Lung (tissue), 12 donors: ENCODE measurements around the gene KRT80. TPM values are rescaled to one million over a fixed set of nuclear protein-coding genes. Genes with fewer than 3 reads are reported as not detected.
A peak's percentile ranks its signal among the peaks of the same experiment; 100 is the strongest.

Source experiments
- ATAC-seq: fragments of 200-7000 bp; cut with Tn5 transposase; one replicate; pipeline ENCODE4 v1.9.1; 2020; ENCODE audit warnings: moderate number of reproducible peaks; ENCODE audit not compliant: insufficient read depth, low FRiP score
- DNase-seq, 3 donors: peaks; one replicate each; pipeline ENCODE4 v3.0.0-alpha.2; 2013 to 2017
- H3K27ac ChIP-seq, 2 donors: one replicate each; pipeline ENCODE4 v1.5.1; 2013; ENCODE audit warnings: mild to moderate bottlenecking in 2 of 2, moderate library complexity in 2 of 2, control low read depth in 1 of 2, inconsistent platforms in 1 of 2, low read depth in 1 of 2, low read length in 1 of 2
- H3K27me3 ChIP-seq, 3 donors: one replicate each; pipeline ENCODE4 v1.5.1; 2013; ENCODE audit warnings: low read length in 2 of 3; ENCODE audit not compliant: control insufficient read depth in 3 of 3, insufficient read depth in 3 of 3
- H3K36me3 ChIP-seq, 4 donors: one replicate each; pipeline ENCODE4 v1.5.1; 2013; ENCODE audit warnings: low read length in 4 of 4, mild to moderate bottlenecking in 1 of 4, moderate library complexity in 1 of 4; ENCODE audit not compliant: control insufficient read depth in 4 of 4, insufficient read depth in 4 of 4
- H3K4me1 ChIP-seq, 5 donors: one replicate each; pipeline ENCODE4 v1.5.1; 2013; ENCODE audit warnings: low read length in 5 of 5, mild to moderate bottlenecking in 2 of 5, moderate library complexity in 1 of 5; ENCODE audit not compliant: control insufficient read depth in 5 of 5, insufficient read depth in 5 of 5
- H3K4me3 ChIP-seq: one replicate; pipeline ENCODE4 v1.5.1; 2013; ENCODE audit warnings: mild to moderate bottlenecking, control low read depth, moderate library complexity
- H3K9ac ChIP-seq, 2 donors: one replicate each; pipeline ENCODE4 v1.5.1; 2013; ENCODE audit warnings: low read length in 2 of 2, control low read depth in 1 of 2; ENCODE audit not compliant: insufficient read depth in 1 of 2
- H3K9me3 ChIP-seq, 4 donors: one replicate each; pipeline ENCODE4 v1.5.1; 2013; ENCODE audit warnings: low read length in 3 of 4, mild to moderate bottlenecking in 1 of 4, moderate library complexity in 1 of 4; ENCODE audit not compliant: control insufficient read depth in 4 of 4, insufficient read depth in 3 of 4
- WGBS, 2 donors: extraction: QIAGEN DNeasy Blood & Tissue Kit; methylation state at CpG; one replicate each; pipeline ENCODE4 v1.1.7; 2013; 5-methylcytosine and 5-hydroxymethylcytosine counted together
- polyA plus RNA-seq, 2 donors: library from polyadenylated mRNA; stranded (reverse); fragments of 200-250 nt; gene quantifications; one replicate each; pipeline ENCODE4 v1.2.1, GENCODE V29; 2013
- total RNA-seq, 2 donors: library from RNA; depleted of rRNA in 1 of 2; stranded (reverse); fragments of >200 nt in 1 of 2; gene quantifications; one replicate each; pipeline ENCODE4 v1.2.1, GENCODE V29; 2014 to 2021
- TF ChIP-seq, protein P1 (sequence below): IDR thresholded peaks from 2 replicates; pipeline ENCODE4 v1.5.1; 2012; ENCODE audit warnings: mild to moderate bottlenecking; ENCODE audit errors: control extremely low read depth, extremely low read depth
- donor health status: control.
- donor health status: control.
- donor health status: Bipolar disorder and iron deficiency.
- donor health status: healthy.
- donor health status: DM: yes; HTN: yes; CAD: no.

Gene KRT80
- total and polyA plus RNA-seq, 4 donors, result 1.8 to 15.5 (median 8.6) TPM

DNA sequence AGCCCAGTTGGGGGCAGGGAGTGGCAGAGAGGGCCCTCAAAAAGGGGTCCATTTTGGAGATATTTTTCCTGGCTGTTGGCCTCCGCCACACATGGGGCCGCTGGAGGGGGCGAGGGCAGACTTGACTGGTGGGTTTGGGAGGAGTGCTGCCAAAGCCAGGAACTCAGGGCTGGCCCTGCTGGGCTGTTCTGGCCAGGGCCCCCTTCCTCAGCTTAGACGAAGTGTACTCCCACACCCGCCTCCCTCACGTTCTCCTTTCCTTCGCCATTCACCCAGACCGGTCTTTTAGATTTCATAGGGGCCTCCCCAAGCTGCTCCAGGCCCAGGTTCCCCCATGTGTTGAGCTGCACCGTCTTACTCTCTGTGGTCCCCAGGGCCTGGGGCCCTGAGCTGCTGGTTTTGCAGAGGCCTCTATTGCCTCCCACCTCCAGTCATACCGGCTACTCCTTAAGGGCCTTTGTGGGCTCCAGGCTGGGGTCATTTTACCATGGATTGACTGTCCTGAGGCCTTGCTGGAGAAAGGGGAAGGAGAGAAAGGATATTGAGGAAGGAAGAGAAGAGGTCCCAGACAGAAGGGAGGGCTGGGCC, 42.5 kb upstream of the KRT80 start:
- no peaks in the 10 kb centered on the region for H3K36me3 ChIP-seq
- no peaks in the 10 kb centered on the region for H3K9me3 ChIP-seq
- ATAC-seq (no peak), DNase-seq (no peak)
- WGBS, 2 donors, result 72 to 81% methylated on average over 10 of the region's 10 CpGs
- H3K27me3 ChIP-seq, result peaks cover 0 to 37% (median 23%) of the 10 kb centered on the region in 3 donors
- TF ChIP-seq, protein P1, sequence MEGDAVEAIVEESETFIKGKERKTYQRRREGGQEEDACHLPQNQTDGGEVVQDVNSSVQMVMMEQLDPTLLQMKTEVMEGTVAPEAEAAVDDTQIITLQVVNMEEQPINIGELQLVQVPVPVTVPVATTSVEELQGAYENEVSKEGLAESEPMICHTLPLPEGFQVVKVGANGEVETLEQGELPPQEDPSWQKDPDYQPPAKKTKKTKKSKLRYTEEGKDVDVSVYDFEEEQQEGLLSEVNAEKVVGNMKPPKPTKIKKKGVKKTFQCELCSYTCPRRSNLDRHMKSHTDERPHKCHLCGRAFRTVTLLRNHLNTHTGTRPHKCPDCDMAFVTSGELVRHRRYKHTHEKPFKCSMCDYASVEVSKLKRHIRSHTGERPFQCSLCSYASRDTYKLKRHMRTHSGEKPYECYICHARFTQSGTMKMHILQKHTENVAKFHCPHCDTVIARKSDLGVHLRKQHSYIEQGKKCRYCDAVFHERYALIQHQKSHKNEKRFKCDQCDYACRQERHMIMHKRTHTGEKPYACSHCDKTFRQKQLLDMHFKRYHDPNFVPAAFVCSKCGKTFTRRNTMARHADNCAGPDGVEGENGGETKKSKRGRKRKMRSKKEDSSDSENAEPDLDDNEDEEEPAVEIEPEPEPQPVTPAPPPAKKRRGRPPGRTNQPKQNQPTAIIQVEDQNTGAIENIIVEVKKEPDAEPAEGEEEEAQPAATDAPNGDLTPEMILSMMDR, result no peak
- no peak overlapping the region for H3K9ac ChIP-seq
- peak overlapping the region; percentile 44 for H3K4me3 ChIP-seq
- H3K27ac ChIP-seq, result peak overlapping the region in 1 of 2 donors; percentile 70
- H3K4me1 ChIP-seq, result peaks cover 0 to 24% (median 7%) of the 10 kb centered on the region in 5 donors

DNA sequence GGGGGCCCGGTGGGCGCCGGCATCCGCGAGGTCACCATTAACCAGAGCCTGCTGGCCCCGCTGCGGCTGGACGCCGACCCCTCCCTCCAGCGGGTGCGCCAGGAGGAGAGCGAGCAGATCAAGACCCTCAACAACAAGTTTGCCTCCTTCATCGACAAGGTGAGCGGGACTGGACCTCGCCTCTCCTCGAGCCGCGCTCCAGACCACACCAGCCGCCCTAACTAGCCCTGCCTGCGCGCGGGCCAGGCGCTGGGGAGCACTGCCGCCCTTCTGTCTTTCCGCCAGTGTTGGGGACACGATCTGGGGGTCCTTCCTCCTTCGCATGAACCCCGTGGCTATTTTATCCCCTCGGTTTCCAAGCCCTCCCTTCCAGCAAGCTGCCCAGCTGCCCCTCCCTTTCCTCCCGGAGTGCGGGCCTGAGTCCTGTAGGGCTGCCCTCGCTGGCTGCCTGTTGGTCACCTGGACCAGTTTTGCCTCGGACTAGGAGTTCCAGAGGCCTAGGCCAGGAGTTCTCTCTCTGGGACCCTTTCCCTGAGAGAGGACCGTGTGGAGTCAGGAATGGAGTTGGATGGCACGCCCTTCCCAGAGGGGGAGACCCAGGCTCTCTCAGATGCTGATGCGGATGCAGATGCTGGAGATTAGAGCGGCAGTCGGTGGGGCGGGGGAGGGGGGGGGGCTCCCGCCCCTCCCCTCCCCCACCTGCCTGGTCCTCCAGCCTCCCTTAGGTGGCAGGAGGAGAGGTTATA, 41.8 kb upstream of the KRT80 start:
- Histone ChIP-seq H3K36me3 (no peaks in the 10 kb centered on the region), H3K4me3 (peak overlapping the region; percentile 43), H3K27ac (peak overlapping the region in 1 of 2 donors; percentile 92), H3K9me3 (no peaks in the 10 kb centered on the region), H3K4me1 (peaks cover 0 to 20% (median 7%) of the 10 kb centered on the region in 5 donors), H3K9ac (no peak overlapping the region), H3K27me3 (peaks cover 0 to 37% (median 27%) of the 10 kb centered on the region in 3 donors)
- TF ChIP-seq, protein P1, result no peak
- WGBS, 2 donors, result 16 to 22% methylated on average over 39 to 40 of the region's 40 CpGs
- DNase-seq (no peak), ATAC-seq (no peak)

DNA sequence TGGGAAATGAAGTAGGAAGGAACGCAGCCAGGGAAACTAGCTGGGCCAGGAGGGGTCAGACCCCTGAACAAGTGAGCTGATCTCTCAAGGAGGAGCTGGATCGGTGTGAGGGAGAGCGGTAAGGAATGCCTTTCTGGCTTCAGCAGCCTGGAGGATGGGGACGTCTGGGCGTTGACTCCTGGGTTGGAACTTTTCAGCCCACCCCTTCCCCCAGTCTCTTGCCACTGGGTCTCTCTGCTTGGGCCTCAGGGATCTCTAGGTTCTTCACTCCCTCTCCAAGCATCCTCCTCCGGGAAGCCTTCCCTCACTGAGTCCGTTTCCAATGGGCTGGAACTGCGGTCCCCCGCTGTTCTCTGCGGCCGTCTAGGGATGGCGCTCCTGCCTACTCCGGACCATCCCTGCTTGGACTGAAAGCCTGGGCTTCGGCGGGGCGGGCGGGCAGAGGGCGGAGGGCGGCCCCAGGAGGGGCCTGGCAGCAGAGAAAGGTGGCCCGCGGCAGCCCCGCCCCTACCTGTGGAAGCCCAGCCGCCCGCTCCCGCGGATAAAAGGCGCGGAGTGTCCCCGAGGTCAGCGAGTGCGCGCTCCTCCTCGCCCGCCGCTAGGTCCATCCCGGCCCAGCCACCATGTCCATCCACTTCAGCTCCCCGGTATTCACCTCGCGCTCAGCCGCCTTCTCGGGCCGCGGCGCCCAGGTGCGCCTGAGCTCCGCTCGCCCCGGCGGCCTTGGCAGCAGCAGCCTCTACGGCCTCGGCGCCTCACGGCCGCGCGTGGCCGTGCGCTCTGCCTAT, 41.1 kb upstream of the KRT80 start, which contains the start of gene KRT7:
TSS of gene KRT7 (plus strand) at position 570 of the 788 bp plus-strand sequence. CDS start at position 624, 54 bp downstream.
- Histone ChIP-seq H3K4me3 (peak within 1 kb of the TSS; percentile 43), H3K36me3 (no peaks in the 10 kb centered on the region), H3K27me3 (peaks cover 0 to 37% (median 27%) of the 10 kb centered on the region in 3 donors), H3K9me3 (no peaks in the 10 kb centered on the region), H3K4me1 (peaks cover 0 to 20% (median 7%) of the 10 kb centered on the region in 5 donors), H3K27ac (peak within 1 kb of the TSS in 1 of 2 donors; percentile 92), H3K9ac (no peak within 1 kb of the TSS)
- TF ChIP-seq, protein P1, result no peak
- DNase-seq (no peak), ATAC-seq (peak; percentile 60)
- WGBS, 2 donors, result 5% methylated on average over 44 to 58 of the region's 58 CpGs
